Hepatocyte (in vitro differentiated cells): ENCODE data around the gene SNX20.

Source experiments
- CTCF ChIP-seq: fragments of 200-600 bp; sonication (generic); IDR thresholded peaks from 2 replicates; pipeline ENCODE4 v1.5.1; 2016; ENCODE audit warnings: antibody characterized with exemption, mild to moderate bottlenecking; ENCODE audit not compliant: poor library complexity
- EZH2 ChIP-seq: fragments of 200-600 bp; sonication (generic); IDR thresholded peaks from 2 replicates; pipeline ENCODE4 v1.6.1; 2016; ENCODE audit warnings: antibody characterized with exemption, mild to moderate bottlenecking, borderline replicate concordance

GRCh38 chr16:50634090-50634489, 47.0 kb downstream of the SNX20 start:
- TF ChIP-seq EZH2 (no peak), CTCF (no peak)
